Pancreas (tissue), 10 donors: ENCODE data around the gene MGAT3. TPM values are rescaled to one million over a fixed set of nuclear protein-coding genes. Genes with fewer than 3 reads are reported as not detected.
A peak's percentile ranks its signal among the peaks of the same experiment; 100 is the strongest.

ENCODE experiments used
- ATAC-seq, 4 donors: fragments of 200-7000 bp; cut with Tn5 transposase; one replicate each; pipeline versions ENCODE4 v1.8.0 to v1.9.1; 2020; ENCODE audit warnings: mild to moderate bottlenecking in 4 of 4, moderate library complexity in 4 of 4
- DNase-seq, 6 donors: peaks; one replicate each; pipeline ENCODE4 v3.0.0-alpha.2; 2020
- FAIRE-seq: peaks from 2 replicates; lab custom pipeline; 2012; peaks lifted over from hg19 to GRCh38; lab: Jason Lieb, UNC
- H3K27ac ChIP-seq, 4 donors: fragments of 200-600 bp; sonication (generic); 1 replicate in 3 of 4; 2 replicates in 1 of 4; pipeline versions ENCODE4 v1.5.0 to v1.8.0; 2020
- H3K27me3 ChIP-seq, 4 donors: fragments of 200-600 bp; one replicate each; pipeline ENCODE4 v1.8.0; 2021
- H3K36me3 ChIP-seq, 3 donors: fragments of 200-600 bp; sonication (generic) in 1 of 3; one replicate each; pipeline versions ENCODE4 v1.5.0 to v1.8.0; 2020 to 2021
- H3K4me1 ChIP-seq, 3 donors: fragments of 200-600 bp; one replicate each; pipeline ENCODE4 v1.8.0; 2021
- H3K4me3 ChIP-seq, 4 donors: fragments of 200-600 bp; sonication (generic) in 2 of 4; one replicate each; pipeline versions ENCODE4 v1.5.0 to v1.8.0; 2020 to 2021
- H3K9me3 ChIP-seq, 4 donors: fragments of 200-600 bp; one replicate each; pipeline ENCODE4 v1.8.0; 2021
- CTCF ChIP-seq, 4 donors: fragments of 200-600 bp; sonication (generic) in 3 of 4; IDR thresholded peaks; one replicate each; pipeline versions ENCODE4 v1.5.0 to v1.8.0; 2021; ENCODE audit warnings: antibody characterized with exemption in 4 of 4
- WGBS, 2 donors: extraction: QIAGEN DNeasy Blood & Tissue Kit; methylation state at CpG; one replicate each; pipeline ENCODE4 v1.1.7; 2013; 5-methylcytosine and 5-hydroxymethylcytosine counted together
- intact Hi-C, 3 donors: fragments of 100-400 bp; cut with DNase I; formaldehyde crosslinking; loops; one replicate each; pipeline versions ENCODE4 v1.11.1 to v1.14.2; 2022
- polyA plus RNA-seq, 2 donors: library from polyadenylated mRNA; stranded (reverse); fragments of 200-250 nt; gene quantifications; one replicate each; pipeline ENCODE4 v1.2.3, GENCODE V29; 2013
- total RNA-seq, 6 donors: library from RNA; stranded (reverse); fragmentation: NEBNext Ultra II Directional in 4 of 6; extraction: Animal tissue kit (Norgen Biotek cat#: 25700) in 4 of 6; gene quantifications; one replicate each; pipeline versions ENCODE4 v1.2.1 to v1.2.4, GENCODE V29; 2021 to 2023
- donor health status: healthy with polysubstance abuse.
- donor health status: DM: no; HTN: no; CAD: no; lungs with moderate emphysema.
- donor health status: DM: no; HTN: no; CAD: no.
- donor health status: control.
- donor health status: control.
- donor health status: Bipolar disorder and iron deficiency.
- donor health status: DM: yes; HTN: yes; CAD: no.
- donor health status: DM: no; HTN: no; CAD: no.
- donor health status: DM: no; HTN: no; CAD: no.
- donor health status: DM: yes; HTN: yes; CAD: no.

Gene MGAT3
- total and polyA plus RNA-seq, 8 donors, result 1.5 to 4.2 (median 2.2) TPM

GRCh38 chr22:39490135-39490798, 33.5 kb downstream of the MGAT3 start:
- intact Hi-C loops, result loop anchor here in 1 of 3 donors (5.0 kb wide), 1 partner anchor 37 kb away; no protein-coding TSS in a partner anchor
- FAIRE-seq (no peak), ATAC-seq (peak; percentile 85 to 93 (median 91)), DNase-seq (peak in 4 of 6 donors; percentile 63 to 73 (median 70))
- no peak overlapping the region for H3K4me3 ChIP-seq
- H3K27ac ChIP-seq, result no peak overlapping the region
- no peaks in the 10 kb centered on the region for H3K27me3 ChIP-seq
- no peaks in the 10 kb centered on the region for H3K9me3 ChIP-seq
- 46 to 57% methylated on average over 13 of the region's 13 CpGs for WGBS, 2 donors
- no peak for TF ChIP-seq CTCF (IDR thresholded peaks at IDR 0.05)
- H3K36me3 ChIP-seq, result no peaks in the 10 kb centered on the region
- H3K4me1 ChIP-seq, result no peaks in the 10 kb centered on the region

- 64 to 73% methylated on average over 9 of the region's 9 CpGs for WGBS, 2 donors
- no peak for TF ChIP-seq CTCF (IDR thresholded peaks at IDR 0.05)
- no peak for FAIRE-seq
- no peak overlapping the region for H3K27ac ChIP-seq
- DNase-seq, result peak in 1 of 6 donors; percentile 56
- intact Hi-C loops, result loop anchor here in 1 of 3 donors (5.0 kb wide), 1 partner anchor 36 kb away; no protein-coding TSS in a partner anchor
- no peaks in the 10 kb centered on the region for H3K27me3 ChIP-seq
- H3K9me3 ChIP-seq, result no peaks in the 10 kb centered on the region
- H3K4me3 ChIP-seq, result no peak overlapping the region
- H3K4me1 ChIP-seq, result no peaks in the 10 kb centered on the region
- H3K36me3 ChIP-seq, result no peaks in the 10 kb centered on the region
- no peak for ATAC-seq
These were observed 34.3 kb downstream of the MGAT3 start for GRCh38 chr22:39490966-39491680.

GRCh38 chr22:39491696-39492095, 34.9 kb downstream of the MGAT3 start:
- FAIRE-seq (no peak), ATAC-seq (no peak), DNase-seq (peak in 1 of 6 donors; percentile 36)
- no peaks in the 10 kb centered on the region for H3K27me3 ChIP-seq
- H3K9me3 ChIP-seq, result no peaks in the 10 kb centered on the region
- no peak overlapping the region for H3K27ac ChIP-seq
- no peak for TF ChIP-seq CTCF (IDR thresholded peaks at IDR 0.05)
- H3K4me3 ChIP-seq, result no peak overlapping the region
- WGBS, 2 donors, result 67 to 76% methylated on average over 6 of the region's 6 CpGs
- intact Hi-C loops, result loop anchor here in 1 of 3 donors (5.0 kb wide), 1 partner anchor 36 kb away; no protein-coding TSS in a partner anchor
- H3K36me3 ChIP-seq, result no peaks in the 10 kb centered on the region
- H3K4me1 ChIP-seq, result no peaks in the 10 kb centered on the region

DNA sequence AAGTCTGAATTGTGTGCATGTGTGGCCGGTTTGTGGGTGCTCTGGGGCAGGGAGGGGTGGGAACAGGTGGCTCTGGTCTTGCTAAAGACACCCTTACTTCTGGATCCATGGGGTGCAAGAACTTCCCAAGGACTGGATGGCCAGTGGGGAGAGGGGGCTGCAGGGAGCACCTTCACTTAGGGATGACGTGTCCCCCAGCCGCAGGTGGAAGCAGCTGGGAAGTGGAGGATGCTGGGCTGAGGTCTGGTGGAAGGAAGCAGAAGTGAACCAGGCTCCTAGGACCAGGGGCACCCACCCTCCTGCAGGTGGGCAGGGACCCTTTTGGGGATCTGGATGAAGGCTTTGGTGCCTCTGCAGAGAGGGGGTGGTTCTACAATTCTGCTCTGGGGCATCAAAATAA, 35.4 kb downstream of the MGAT3 start:
- 47 to 60% methylated on average over 3 of the region's 3 CpGs for WGBS, 2 donors
- H3K4me3 ChIP-seq, result no peak overlapping the region
- TF ChIP-seq CTCF (IDR thresholded peaks at IDR 0.05), result no peak
- no peaks in the 10 kb centered on the region for H3K27me3 ChIP-seq
- H3K36me3 ChIP-seq, result no peaks in the 10 kb centered on the region
- no peak overlapping the region for H3K27ac ChIP-seq
- no peaks in the 10 kb centered on the region for H3K4me1 ChIP-seq
- ATAC-seq, result no peak
- DNase-seq, result peak in 1 of 6 donors; percentile 35
- no peak for FAIRE-seq
- intact Hi-C loops, result loop anchor here in 1 of 3 donors (5.0 kb wide), 1 partner anchor 35 kb away; no protein-coding TSS in a partner anchor
- H3K9me3 ChIP-seq, result no peaks in the 10 kb centered on the region
